Kidney (tissue), 14 donors: ENCODE measurements around the gene GTF2A2. TPM values are rescaled to one million over a fixed set of nuclear protein-coding genes. Genes with fewer than 3 reads are reported as not detected.

Experiments used
- DNase-seq, 5 donors: peaks; one replicate each; pipeline ENCODE4 v3.0.0-alpha.2; 2013 to 2020
- FAIRE-seq: peaks from 2 replicates; lab custom pipeline; 2012; peaks lifted over from hg19 to GRCh38; lab: Jason Lieb, UNC
- H3K27ac ChIP-seq, 2 donors: one replicate each; pipeline ENCODE4 v1.7.0; 2013; ENCODE audit warnings: low read depth in 2 of 2, low read length in 2 of 2, inconsistent platforms in 1 of 2
- H3K27me3 ChIP-seq: one replicate; pipeline ENCODE4 v1.7.1; 2013; ENCODE audit warnings: low read length, inconsistent platforms; ENCODE audit not compliant: control insufficient read depth, insufficient read depth
- H3K36me3 ChIP-seq, 3 donors: one replicate each; pipeline versions ENCODE4 v1.7.0 to v1.7.1; 2013; ENCODE audit warnings: low read length in 3 of 3, control low read depth in 1 of 3, inconsistent platforms in 1 of 3; ENCODE audit not compliant: insufficient read depth in 3 of 3, control insufficient read depth in 2 of 3
- H3K4me1 ChIP-seq, 3 donors: one replicate each; pipeline versions ENCODE4 v1.7.0 to v1.7.1; 2013; ENCODE audit warnings: low read length in 3 of 3, inconsistent platforms in 1 of 3, low read depth in 1 of 3; ENCODE audit not compliant: control insufficient read depth in 2 of 3, insufficient read depth in 2 of 3
- H3K4me3 ChIP-seq, 3 donors: one replicate each; pipeline versions ENCODE4 v1.7.0 to v1.8.1; 2013; ENCODE audit warnings: low read length in 3 of 3, control low read depth in 1 of 3, inconsistent platforms in 1 of 3
- H3K9ac ChIP-seq, 3 donors: one replicate each; pipeline versions ENCODE4 v1.7.0 to v1.7.1; 2013; ENCODE audit warnings: low read length in 3 of 3, control low read depth in 1 of 3, inconsistent platforms in 1 of 3
- H3K9me3 ChIP-seq, 3 donors: one replicate each; pipeline versions ENCODE4 v1.7.0 to v1.7.1; 2013; ENCODE audit warnings: low read length in 3 of 3, control low read depth in 1 of 3, inconsistent platforms in 1 of 3; ENCODE audit not compliant: control insufficient read depth in 2 of 3, insufficient read depth in 1 of 3
- CTCF ChIP-seq: IDR thresholded peaks from 3 replicates; pipeline ENCODE4 v1.5.1; 2012; ENCODE audit warnings: mild to moderate bottlenecking, moderate library complexity, borderline replicate concordance; ENCODE audit not compliant: insufficient read depth; ENCODE audit errors: extremely low read depth
- intact Hi-C: fragments of 100-400 bp; cut with DNase I; formaldehyde crosslinking; loops from one replicate; pipeline ENCODE4 v1.11.1; 2022
- polyA plus RNA-seq: library from polyadenylated mRNA; stranded (reverse); fragments of 350-450 nt; fragmentation: Illumina TruSeq; extraction: RNeasy Lipid Tissue Mini Kit (QIAGEN cat#74804); gene quantifications from one replicate; pipeline ENCODE4 v1.2.3, GENCODE V29; 2014; ENCODE audit warnings: low read depth, low replicate concordance; ENCODE audit not compliant: insufficient read depth
- total RNA-seq: library from RNA; stranded (reverse); fragmentation: NEBNext Ultra II Directional; extraction: Animal tissue kit (Norgen Biotek cat#: 25700); gene quantifications from one replicate; pipeline ENCODE4 v1.2.1, GENCODE V29; 2021
- donor health status: control.
- donor health status: control.
- donor health status: control.
- donor health status: control.
- donor health status: control.
- donor health status: DM: yes; HTN: yes; CAD: no.
- donor health status: Normal renal cell carcinoma (clear cell type).

GTF2A2 gene
- total and polyA plus RNA-seq, 2 donors from 2014 or later, result 90.9 to 139 TPM

GRCh38 chr15:59594493-59594942 is 62.8 kb downstream of the GTF2A2 start:
- no peak overlapping the region for H3K9ac ChIP-seq
- no peaks in the 10 kb centered on the region for H3K36me3 ChIP-seq
- no peaks in the 10 kb centered on the region for H3K27me3 ChIP-seq
- peak overlapping the region; percentile 15 to 26 for H3K27ac ChIP-seq
- no peak overlapping the region for H3K4me3 ChIP-seq
- FAIRE-seq (no peak), DNase-seq (peak in 1 of 5 donors; percentile 10)
- intact Hi-C loops, result no loop called here
- TF ChIP-seq CTCF, result no peak
- peaks cover 0 to 4% (median 0%) of the 10 kb centered on the region in 3 donors for H3K4me1 ChIP-seq
- H3K9me3 ChIP-seq, result no peaks in the 10 kb centered on the region

- DNase-seq (no peak), FAIRE-seq (no peak)
- Histone ChIP-seq H3K27me3 (no peaks in the 10 kb centered on the region), H3K4me3 (no peak overlapping the region), H3K27ac (no peak overlapping the region), H3K36me3 (no peaks in the 10 kb centered on the region), H3K4me1 (peaks cover 0 to 4% (median 0%) of the 10 kb centered on the region in 3 donors), H3K9ac (no peak overlapping the region), H3K9me3 (no peaks in the 10 kb centered on the region)
- TF ChIP-seq CTCF, result no peak
- intact Hi-C loops, result no loop called here
Observed at GRCh38 chr15:59591356-59591755, 66.0 kb downstream of the GTF2A2 start.

GRCh38 chr15:59590027-59590426 is 67.3 kb downstream of the GTF2A2 start:
- no peak overlapping the region for H3K27ac ChIP-seq
- H3K9me3 ChIP-seq, result no peaks in the 10 kb centered on the region
- intact Hi-C loops, result no loop called here
- no peaks in the 10 kb centered on the region for H3K27me3 ChIP-seq
- no peak for TF ChIP-seq CTCF
- FAIRE-seq, result no peak
- no peak overlapping the region for H3K9ac ChIP-seq
- no peak overlapping the region for H3K4me3 ChIP-seq
- H3K4me1 ChIP-seq, result peaks cover 0 to under 1% (median 0%) of the 10 kb centered on the region in 3 donors
- no peaks in the 10 kb centered on the region for H3K36me3 ChIP-seq
- no peak for DNase-seq

Other genes with a start within 250 kb of the GTF2A2 start
- 10.4 TPM for gene FAM81A, start 219.3 kb downstream of the GTF2A2 start, total RNA-seq
- 10.4 TPM for gene FAM81A, start 219.3 kb downstream of the GTF2A2 start, polyA plus RNA-seq
- gene GCNT3, start 45.7 kb downstream of the GTF2A2 start, total RNA-seq, result 14.8 TPM
- 4.5 TPM for gene GCNT3, start 45.7 kb downstream of the GTF2A2 start, polyA plus RNA-seq
- gene BNIP2, start 31.8 kb upstream of the GTF2A2 start, total RNA-seq, result 73.8 TPM
- gene BNIP2, start 31.8 kb upstream of the GTF2A2 start, polyA plus RNA-seq, result 18.2 TPM